ENCODE data around the gene GDPD2.

DNA sequence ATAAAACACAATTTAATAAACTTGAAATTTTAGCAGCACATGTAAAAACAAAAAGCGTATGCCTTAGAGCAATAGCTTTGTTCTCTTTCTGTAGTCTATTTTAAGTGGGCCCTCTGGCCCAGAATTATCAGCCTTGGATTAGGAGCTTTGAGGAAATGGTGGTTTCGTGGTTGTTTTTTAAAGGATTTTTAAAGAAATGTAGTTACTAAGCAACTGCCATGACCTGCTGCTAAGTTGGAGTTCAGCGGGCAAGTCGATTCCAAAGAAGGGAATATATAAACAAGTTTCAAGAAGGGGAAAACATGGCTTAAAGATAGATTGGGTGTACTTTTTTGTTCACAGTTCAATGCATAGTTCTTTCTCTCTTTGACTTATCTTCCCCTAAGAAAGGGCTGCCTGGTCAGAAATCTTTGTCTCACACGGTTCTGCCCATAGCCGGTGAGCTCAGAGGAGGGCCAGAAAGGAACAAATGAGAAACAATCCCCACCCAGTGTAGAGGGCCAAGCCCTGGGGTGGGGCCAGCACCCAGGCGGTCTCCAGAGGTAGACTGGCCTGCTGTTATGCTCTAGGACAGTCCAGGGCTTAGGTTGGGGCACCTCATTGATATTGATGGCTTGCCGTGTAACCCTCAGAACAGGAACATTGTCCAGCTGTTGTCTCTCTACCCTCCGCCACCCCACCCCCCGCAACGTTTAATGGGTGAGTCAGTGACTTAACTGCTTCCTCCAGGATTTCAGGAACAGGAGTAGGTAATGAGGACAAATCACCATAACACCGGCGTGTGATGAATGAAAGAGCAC is 54.0 kb downstream of the GDPD2 start:
- TF ChIP-seq, protein P1, sequence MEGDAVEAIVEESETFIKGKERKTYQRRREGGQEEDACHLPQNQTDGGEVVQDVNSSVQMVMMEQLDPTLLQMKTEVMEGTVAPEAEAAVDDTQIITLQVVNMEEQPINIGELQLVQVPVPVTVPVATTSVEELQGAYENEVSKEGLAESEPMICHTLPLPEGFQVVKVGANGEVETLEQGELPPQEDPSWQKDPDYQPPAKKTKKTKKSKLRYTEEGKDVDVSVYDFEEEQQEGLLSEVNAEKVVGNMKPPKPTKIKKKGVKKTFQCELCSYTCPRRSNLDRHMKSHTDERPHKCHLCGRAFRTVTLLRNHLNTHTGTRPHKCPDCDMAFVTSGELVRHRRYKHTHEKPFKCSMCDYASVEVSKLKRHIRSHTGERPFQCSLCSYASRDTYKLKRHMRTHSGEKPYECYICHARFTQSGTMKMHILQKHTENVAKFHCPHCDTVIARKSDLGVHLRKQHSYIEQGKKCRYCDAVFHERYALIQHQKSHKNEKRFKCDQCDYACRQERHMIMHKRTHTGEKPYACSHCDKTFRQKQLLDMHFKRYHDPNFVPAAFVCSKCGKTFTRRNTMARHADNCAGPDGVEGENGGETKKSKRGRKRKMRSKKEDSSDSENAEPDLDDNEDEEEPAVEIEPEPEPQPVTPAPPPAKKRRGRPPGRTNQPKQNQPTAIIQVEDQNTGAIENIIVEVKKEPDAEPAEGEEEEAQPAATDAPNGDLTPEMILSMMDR (IDR thresholded peaks at IDR 0.05): no peak
- TF ChIP-seq POLR2A (IDR thresholded peaks at IDR 0.05): no peak

All from heart left ventricle (tissue), 13 donors.